Mucosa of stomach (tissue), 1 donor: ENCODE data around the gene ZDHHC3.
"Not testable (repeated sequence)": the region's sequence is repeated elsewhere in the genome, so short reads cannot be mapped to it uniquely, and the experiment has no call there.

Experiments used
- H3K27me3 ChIP-seq: one replicate; pipeline ENCODE4 v1.7.0; 2013; ENCODE audit warnings: mild to moderate bottlenecking, low read length; ENCODE audit not compliant: control insufficient read depth, insufficient read depth
- H3K36me3 ChIP-seq: one replicate; pipeline ENCODE4 v1.7.0; 2013; ENCODE audit warnings: low read length; ENCODE audit not compliant: control insufficient read depth, insufficient read depth
- H3K4me1 ChIP-seq: one replicate; pipeline ENCODE4 v1.7.0; 2013; ENCODE audit warnings: mild to moderate bottlenecking, low read length; ENCODE audit not compliant: control insufficient read depth, insufficient read depth
- H3K4me3 ChIP-seq: one replicate; pipeline ENCODE4 v1.7.0; 2013; ENCODE audit warnings: low read length
- H3K9ac ChIP-seq: one replicate; pipeline ENCODE4 v1.7.0; 2013; ENCODE audit warnings: mild to moderate bottlenecking, low read length, moderate library complexity
- H3K9me3 ChIP-seq: one replicate; pipeline ENCODE4 v1.7.0; 2013; ENCODE audit warnings: mild to moderate bottlenecking, low read length, moderate library complexity; ENCODE audit not compliant: control insufficient read depth
- donor health status: Pancreatic carcinoma.

ZDHHC3 gene

GRCh38 chr3:44992555-44993470, 16.8 kb upstream of the ZDHHC3 start:
- H3K4me1 ChIP-seq = peaks cover 29% of the 10 kb centered on the region
- H3K4me3 ChIP-seq = no peak overlapping the region
- no peaks in the 10 kb centered on the region for H3K27me3 ChIP-seq
- H3K9ac ChIP-seq = no peak overlapping the region
- H3K36me3 ChIP-seq = no peaks in the 10 kb centered on the region
- H3K9me3 ChIP-seq = no peaks in the 10 kb centered on the region

GRCh38 chr3:44991326-44991725, 15.4 kb upstream of the ZDHHC3 start:
- H3K4me1 ChIP-seq = peaks cover 29% of the 10 kb centered on the region
- H3K9me3 ChIP-seq = no peaks in the 10 kb centered on the region
- H3K36me3 ChIP-seq = no peaks in the 10 kb centered on the region

GRCh38 chr3:44989636-44990373, 13.8 kb upstream of the ZDHHC3 start:
- Histone ChIP-seq H3K9ac (no peak overlapping the region), H3K27me3 (no peaks in the 10 kb centered on the region), H3K36me3 (no peaks in the 10 kb centered on the region), H3K4me1 (peaks cover 19% of the 10 kb centered on the region), H3K4me3 (no peak overlapping the region), H3K9me3 (no peaks in the 10 kb centered on the region)

More at GRCh38 chr3:44991326-44991725, 15.4 kb upstream of the ZDHHC3 start:
- Histone ChIP-seq H3K4me3 (no peak overlapping the region), H3K27me3 (no peaks in the 10 kb centered on the region), H3K9ac (no peak overlapping the region)

- H3K27me3 ChIP-seq = no peaks in the 10 kb centered on the region
- no peaks in the 10 kb centered on the region for H3K9me3 ChIP-seq
- H3K36me3 ChIP-seq = no peaks in the 10 kb centered on the region
- no peak overlapping the region for H3K4me3 ChIP-seq
- H3K9ac ChIP-seq = no peak overlapping the region
- peaks cover 14% of the 10 kb centered on the region for H3K4me1 ChIP-seq
Observed at GRCh38 chr3:44989141-44989540, 13.2 kb upstream of the ZDHHC3 start.

- Histone ChIP-seq H3K4me3 (no peak overlapping the region), H3K36me3 (no peaks in the 10 kb centered on the region), H3K27me3 (no peaks in the 10 kb centered on the region), H3K4me1 (peaks cover 4% of the 10 kb centered on the region), H3K9me3 (no peaks in the 10 kb centered on the region), H3K9ac (no peak overlapping the region)
Observed at GRCh38 chr3:44988073-44988472, 12.1 kb upstream of the ZDHHC3 start.

- H3K4me1 ChIP-seq = no peaks in the 10 kb centered on the region
- H3K9me3 ChIP-seq = no peaks in the 10 kb centered on the region
- no peak overlapping the region for H3K4me3 ChIP-seq
- H3K36me3 ChIP-seq = no peaks in the 10 kb centered on the region
- no peak overlapping the region for H3K9ac ChIP-seq
- no peaks in the 10 kb centered on the region for H3K27me3 ChIP-seq
Observed at GRCh38 chr3:44987332-44987731, 11.4 kb upstream of the ZDHHC3 start.

GRCh38 chr3:44986330-44986729, 10.4 kb upstream of the ZDHHC3 start:
- not testable (repeated sequence) for H3K27me3 ChIP-seq, H3K9ac ChIP-seq, H3K4me3 ChIP-seq, H3K36me3 ChIP-seq, H3K4me1 ChIP-seq, H3K9me3 ChIP-seq

- no peaks in the 10 kb centered on the region for H3K4me1 ChIP-seq
- H3K4me3 ChIP-seq = no peak overlapping the region
Observed at GRCh38 chr3:44984335-44984734, 8.4 kb upstream of the ZDHHC3 start.

GRCh38 chr3:44983484-44983941, 7.5 kb upstream of the ZDHHC3 start:
- H3K4me3 ChIP-seq = no peak overlapping the region

More at GRCh38 chr3:44984335-44984734, 8.4 kb upstream of the ZDHHC3 start:
- Histone ChIP-seq H3K9ac (no peak overlapping the region), H3K27me3 (no peaks in the 10 kb centered on the region), H3K36me3 (no peaks in the 10 kb centered on the region), H3K9me3 (no peaks in the 10 kb centered on the region)

GRCh38 chr3:44982817-44983216, 6.8 kb upstream of the ZDHHC3 start:
- H3K4me1 ChIP-seq = no peaks in the 10 kb centered on the region
- H3K9me3 ChIP-seq = no peaks in the 10 kb centered on the region

More at GRCh38 chr3:44983484-44983941, 7.5 kb upstream of the ZDHHC3 start:
- no peaks in the 10 kb centered on the region for H3K4me1 ChIP-seq
- no peak overlapping the region for H3K9ac ChIP-seq
- no peaks in the 10 kb centered on the region for H3K9me3 ChIP-seq
- H3K36me3 ChIP-seq = no peaks in the 10 kb centered on the region
- H3K27me3 ChIP-seq = no peaks in the 10 kb centered on the region

GRCh38 chr3:44981751-44982150, 5.8 kb upstream of the ZDHHC3 start:
- Histone ChIP-seq H3K9ac (no peak overlapping the region), H3K4me1 (no peaks in the 10 kb centered on the region)

More at GRCh38 chr3:44982817-44983216, 6.8 kb upstream of the ZDHHC3 start:
- Histone ChIP-seq H3K27me3 (no peaks in the 10 kb centered on the region), H3K4me3 (no peak overlapping the region), H3K9ac (no peak overlapping the region), H3K36me3 (no peaks in the 10 kb centered on the region)

GRCh38 chr3:44981220-44981619, 5.2 kb upstream of the ZDHHC3 start:
- no peaks in the 10 kb centered on the region for H3K9me3 ChIP-seq
- no peaks in the 10 kb centered on the region for H3K27me3 ChIP-seq
- no peaks in the 10 kb centered on the region for H3K4me1 ChIP-seq
- no peak overlapping the region for H3K4me3 ChIP-seq
- H3K9ac ChIP-seq = no peak overlapping the region
- H3K36me3 ChIP-seq = no peaks in the 10 kb centered on the region

More at GRCh38 chr3:44981751-44982150, 5.8 kb upstream of the ZDHHC3 start:
- H3K27me3 ChIP-seq = no peaks in the 10 kb centered on the region
- H3K36me3 ChIP-seq = no peaks in the 10 kb centered on the region
- no peaks in the 10 kb centered on the region for H3K9me3 ChIP-seq
- no peak overlapping the region for H3K4me3 ChIP-seq
